ENCODE data around the gene GARNL3. TPM values are rescaled to one million over a fixed set of nuclear protein-coding genes. Genes with fewer than 3 reads are reported as not detected.

The GARNL3 gene
- total RNA-seq, 1 experiment from 2014 or later: 11.5 TPM

DNA sequence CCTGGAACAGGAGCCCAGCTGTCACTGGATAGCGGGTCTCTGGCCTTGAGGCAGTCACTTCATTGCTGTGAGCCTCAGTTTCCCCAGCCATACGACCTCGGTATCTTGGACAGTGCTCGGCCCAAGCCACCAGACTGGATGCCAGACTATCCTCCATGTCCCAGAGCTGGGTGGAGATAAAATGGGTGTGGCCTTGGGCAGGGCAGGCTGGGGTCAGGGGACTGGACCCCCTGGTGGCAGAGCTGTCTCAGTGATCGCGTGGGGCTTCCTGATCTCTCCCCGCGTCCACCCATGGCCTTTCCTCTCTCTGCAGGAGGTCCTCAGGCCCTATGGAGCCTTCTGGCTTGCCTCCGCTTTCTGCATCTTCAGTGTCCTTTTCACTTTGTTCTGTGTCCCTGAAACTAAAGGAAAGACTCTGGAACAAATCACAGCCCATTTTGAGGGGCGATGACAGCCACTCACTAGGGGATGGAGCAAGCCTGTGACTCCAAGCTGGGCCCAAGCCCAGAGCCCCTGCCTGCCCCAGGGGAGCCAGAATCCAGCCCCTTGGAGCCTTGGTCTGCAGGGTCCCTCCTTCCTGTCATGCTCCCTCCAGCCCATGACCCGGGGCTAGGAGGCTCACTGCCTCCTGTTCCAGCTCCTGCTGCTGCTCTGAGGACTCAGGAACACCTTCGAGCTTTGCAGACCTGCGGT lies 142.4 kb downstream of the GARNL3 start:
- no peaks in the 10 kb centered on the region for H3K36me3 ChIP-seq (ENCODE audit: control insufficient read depth, insufficient read depth, low read length)
- no peaks in the 10 kb centered on the region for H3K9me3 ChIP-seq (ENCODE audit: control insufficient read depth, insufficient read depth, low read depth, low read length)
- no peak overlapping the region for H3K4me3 ChIP-seq (ENCODE audit: low read depth in 2 of 2, low read length in 2 of 2)
- in situ Hi-C loops (cut with HindIII; ENCODE audit: low pct_unique_long_range_greater_than_20kb, low sequenced_read_pairs) (no loop called here), intact Hi-C loops (cut with micrococcal nuclease; ENCODE audit: unreplicated experiment) (no loop called here)
- ATAC-seq (peak; percentile 32), DNase-seq (ENCODE audit: low read depth, low spot score) (no peak)
- 0 out of 2 replicates have a peak overlapping the region, but pooled peaks have one; percentile 34 for H3K27ac ChIP-seq (ENCODE audit: low read length)
- POLR2A ChIA-PET: interaction anchor here (0.7 kb wide), 1 partner anchor 10 kb away, joined by 12 read pairs; the partner anchor contains the start of gene SLC2A8
- H3K27me3 ChIP-seq (ENCODE audit: control insufficient read depth, insufficient read depth, low read length): no peaks in the 10 kb centered on the region
- H3K4me1 ChIP-seq (ENCODE audit: control insufficient read depth, insufficient read depth, low read length): peaks cover 15% of the 10 kb centered on the region
- CTCF ChIA-PET: no interaction called here
- TSS peak; percentile 17 for BruUV-seq (replicated peaks)
- TF ChIP-seq POLR2AphosphoS5 (IDR thresholded peaks at IDR 0.05; ENCODE audit: low read depth, low read length) (no peak), CTCF (IDR thresholded peaks at IDR 0.05) (no peak), TCF7L2 (IDR thresholded peaks at IDR 0.05; ENCODE audit: low read depth, low read length) (no peak), REST (IDR thresholded peaks at IDR 0.05; ENCODE audit: insufficient read depth in 1 of 2, low read depth in 2 of 2, low read length in 1 of 2) (no peak), SIN3A (IDR thresholded peaks at IDR 0.05; ENCODE audit: borderline replicate concordance, insufficient read depth, low read depth, low read length) (no peak)

- peak; percentile 41 for ATAC-seq
- Histone ChIP-seq H3K27me3 (ENCODE audit: control insufficient read depth, insufficient read depth, low read length) (no peaks in the 10 kb centered on the region), H3K9me3 (ENCODE audit: control insufficient read depth, insufficient read depth, low read depth, low read length) (no peaks in the 10 kb centered on the region), H3K36me3 (ENCODE audit: control insufficient read depth, insufficient read depth, low read length) (no peaks in the 10 kb centered on the region), H3K4me1 (ENCODE audit: control insufficient read depth, insufficient read depth, low read length) (peaks cover 15% of the 10 kb centered on the region), H3K4me3 (ENCODE audit: low read depth in 2 of 2, low read length in 2 of 2) (no peak overlapping the region), H3K27ac (ENCODE audit: low read length) (0 out of 2 replicates have a peak overlapping the region, but pooled peaks have one; percentile 34)
- in situ Hi-C loops (cut with HindIII; ENCODE audit: low pct_unique_long_range_greater_than_20kb, low sequenced_read_pairs) (no loop called here), intact Hi-C loops (cut with micrococcal nuclease; ENCODE audit: unreplicated experiment) (no loop called here)
- CTCF ChIA-PET: no interaction called here
- TF ChIP-seq REST (IDR thresholded peaks at IDR 0.05; ENCODE audit: insufficient read depth in 1 of 2, low read depth in 2 of 2, low read length in 1 of 2) (no peak), CTCF (IDR thresholded peaks at IDR 0.05) (no peak), TCF7L2 (IDR thresholded peaks at IDR 0.05; ENCODE audit: low read depth, low read length) (no peak), SIN3A (IDR thresholded peaks at IDR 0.05; ENCODE audit: borderline replicate concordance, insufficient read depth, low read depth, low read length) (no peak), POLR2AphosphoS5 (IDR thresholded peaks at IDR 0.05; ENCODE audit: low read depth, low read length) (no peak)
- no TSS peak for BruUV-seq (replicated peaks)
- POLR2A ChIA-PET: interaction anchor here (0.7 kb wide), 1 partner anchor 10 kb away, joined by 12 read pairs; the partner anchor contains the start of gene SLC2A8
- no peak for DNase-seq (ENCODE audit: low read depth, low spot score)
Observed at GRCh38 chr9:127407492-127407843, 142.9 kb downstream of the GARNL3 start.
